Panc1 (cell line): ENCODE results near the gene NDUFS7. TPM values are rescaled to one million over a fixed set of nuclear protein-coding genes. Genes with fewer than 3 reads are reported as not detected.

Experiments
- ATAC-seq: fragments of 200-7000 bp; cut with Tn5 transposase; 2 replicates; pipeline ENCODE4 v1.9.1; 2020; ENCODE audit warnings: mild to moderate bottlenecking, moderate library complexity
- BruUV-seq: library from RNA; stranded (reverse); fragments of 400-500 nt; replicated peaks from 2 replicates; lab custom pipeline; 2021; lab: Mats Ljungman, UMichigan
- CTCF ChIA-PET: fragments of 300-600 bp; sonication (Branson Sonifier 250); formaldehyde crosslinking; loops from one replicate; lab custom pipeline; 2022; ENCODE audit warnings: antibody characterized with exemption; lab: Charles Lee
- POLR2A ChIA-PET: fragments of 300-600 bp; sonication (Branson Sonifier 250); formaldehyde crosslinking; loops from one replicate; lab custom pipeline; 2022; ENCODE audit warnings: antibody characterized with exemption; lab: Charles Lee
- DNase-seq: peaks from one replicate; pipeline ENCODE4 v3.0.0-alpha.2; 2010; ENCODE audit warnings: low read depth, low spot score
- H3K27ac ChIP-seq: 2 replicates; pipeline ENCODE4 v1.5.1; 2011; ENCODE audit warnings: mild to moderate bottlenecking, low read length, inconsistent platforms
- H3K27me3 ChIP-seq: fragments of 200-500 bp; sonication (Bioruptor generic); 2 replicates; pipeline ENCODE4 v1.6.0; 2014; ENCODE audit warnings: low read length, inconsistent platforms; ENCODE audit not compliant: control insufficient read depth, insufficient read depth
- H3K36me3 ChIP-seq: fragments of 200-500 bp; sonication (Bioruptor generic); 2 replicates; pipeline ENCODE4 v1.5.1; 2014; ENCODE audit warnings: inconsistent platforms, mild to moderate bottlenecking, low read length, moderate library complexity; ENCODE audit not compliant: control insufficient read depth, insufficient read depth
- H3K4me1 ChIP-seq: 2 replicates; pipeline ENCODE4 v1.5.1; 2011; ENCODE audit warnings: inconsistent platforms, mild to moderate bottlenecking, low read length, moderate library complexity; ENCODE audit not compliant: control insufficient read depth, insufficient read depth
- H3K4me3 ChIP-seq, 2 experiments: 2 replicates each; pipeline ENCODE4 v1.5.1; 2011 to 2012; ENCODE audit warnings: low read depth in 2 of 2, low read length in 2 of 2, mild to moderate bottlenecking in 2 of 2, inconsistent platforms in 1 of 2, moderate library complexity in 1 of 2
- H3K9me3 ChIP-seq: fragments of 200-500 bp; sonication (Bioruptor generic); 2 replicates; pipeline ENCODE4 v1.5.1; 2014; ENCODE audit warnings: low read depth, mild to moderate bottlenecking, inconsistent platforms, low read length, moderate library complexity; ENCODE audit not compliant: control insufficient read depth, insufficient read depth
- POLR2AphosphoS5 ChIP-seq: IDR thresholded peaks from 2 replicates; pipeline ENCODE4 v1.6.1; 2012; ENCODE audit warnings: mild to moderate bottlenecking, low read depth, low read length, moderate library complexity
- SIN3A ChIP-seq: IDR thresholded peaks from 2 replicates; pipeline ENCODE4 v1.6.1; 2012; ENCODE audit warnings: low read depth, mild to moderate bottlenecking, low read length, moderate library complexity, borderline replicate concordance; ENCODE audit not compliant: insufficient read depth
- TCF7L2 ChIP-seq: IDR thresholded peaks from 2 replicates; pipeline ENCODE4 v1.6.1; 2011; ENCODE audit warnings: mild to moderate bottlenecking, low read depth, low read length, inconsistent platforms
- in situ Hi-C: cut with HindIII; loops from 2 replicates; pipeline ENCODE4 v1.10.0; 2016; ENCODE audit warnings: low sequenced_read_pairs, low pct_unique_long_range_greater_than_20kb
- intact Hi-C: fragments of 100-400 bp; cut with micrococcal nuclease; formaldehyde crosslinking; loops from one replicate; pipeline ENCODE4 v1.10.0; 2022; ENCODE audit not compliant: unreplicated experiment
- total RNA-seq: library from RNA; stranded (reverse); gene quantifications from one replicate; pipeline ENCODE4 v1.2.1, GENCODE V29; 2021; ENCODE audit not compliant: unreplicated experiment
- TF ChIP-seq, protein P1 (sequence below): fragments of 450-650 bp; IDR thresholded peaks from 2 replicates; pipeline ENCODE4 v1.5.1; 2017; ENCODE audit warnings: mild to moderate bottlenecking
- TF ChIP-seq, protein P2 (sequence below), 2 experiments: IDR thresholded peaks; 2 replicates each; pipeline ENCODE4 v1.6.1; 2011 to 2012; ENCODE audit warnings: low read depth in 2 of 2, control low read depth in 1 of 2, low read length in 1 of 2, mild to moderate bottlenecking in 1 of 2, moderate library complexity in 1 of 2; ENCODE audit not compliant: insufficient read depth in 1 of 2

Gene NDUFS7
- total RNA-seq, 1 experiment from 2014 or later: 73.0 TPM

DNA sequence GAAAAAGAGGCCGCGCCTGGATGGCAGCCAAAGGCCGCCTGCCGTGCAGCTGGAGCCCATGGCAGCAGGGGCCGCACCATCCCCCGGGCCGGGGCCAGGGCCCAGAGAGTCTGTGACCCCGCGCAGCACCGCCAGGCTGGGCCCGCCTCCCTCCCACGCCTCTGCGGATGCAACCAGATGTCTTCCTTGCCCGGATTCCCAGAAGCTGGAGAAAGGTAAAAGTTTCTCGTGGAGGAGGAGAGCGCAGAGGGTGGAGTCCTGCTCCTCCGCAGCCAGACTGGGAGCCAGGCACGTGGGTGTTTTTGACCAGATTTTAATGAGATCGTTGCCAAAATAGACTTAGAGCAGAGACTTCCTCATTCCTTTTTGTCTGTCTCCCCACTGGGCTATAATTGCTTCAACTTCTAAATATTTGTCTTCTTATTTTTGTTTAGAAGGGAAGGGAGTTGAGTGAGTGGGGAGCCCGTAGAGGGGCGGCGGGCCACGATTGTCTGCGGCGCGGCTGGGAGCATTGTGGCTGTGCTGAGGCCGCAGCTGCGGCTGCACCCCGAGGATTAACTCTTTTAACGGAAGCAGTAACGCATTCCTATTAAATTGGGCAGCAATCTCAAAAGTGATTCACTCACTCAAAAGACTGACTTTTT lies 22.8 kb upstream of the NDUFS7 start:
- POLR2A ChIA-PET: no interaction called here
- Histone ChIP-seq H3K9me3 (no peaks in the 10 kb centered on the region), H3K27ac (no peak overlapping the region), H3K4me3 (no peak overlapping the region), H3K27me3 (no peaks in the 10 kb centered on the region), H3K4me1 (peaks cover 5% of the 10 kb centered on the region), H3K36me3 (peaks cover 7% of the 10 kb centered on the region)
- CTCF ChIA-PET: no interaction called here
- TF ChIP-seq, protein P1, sequence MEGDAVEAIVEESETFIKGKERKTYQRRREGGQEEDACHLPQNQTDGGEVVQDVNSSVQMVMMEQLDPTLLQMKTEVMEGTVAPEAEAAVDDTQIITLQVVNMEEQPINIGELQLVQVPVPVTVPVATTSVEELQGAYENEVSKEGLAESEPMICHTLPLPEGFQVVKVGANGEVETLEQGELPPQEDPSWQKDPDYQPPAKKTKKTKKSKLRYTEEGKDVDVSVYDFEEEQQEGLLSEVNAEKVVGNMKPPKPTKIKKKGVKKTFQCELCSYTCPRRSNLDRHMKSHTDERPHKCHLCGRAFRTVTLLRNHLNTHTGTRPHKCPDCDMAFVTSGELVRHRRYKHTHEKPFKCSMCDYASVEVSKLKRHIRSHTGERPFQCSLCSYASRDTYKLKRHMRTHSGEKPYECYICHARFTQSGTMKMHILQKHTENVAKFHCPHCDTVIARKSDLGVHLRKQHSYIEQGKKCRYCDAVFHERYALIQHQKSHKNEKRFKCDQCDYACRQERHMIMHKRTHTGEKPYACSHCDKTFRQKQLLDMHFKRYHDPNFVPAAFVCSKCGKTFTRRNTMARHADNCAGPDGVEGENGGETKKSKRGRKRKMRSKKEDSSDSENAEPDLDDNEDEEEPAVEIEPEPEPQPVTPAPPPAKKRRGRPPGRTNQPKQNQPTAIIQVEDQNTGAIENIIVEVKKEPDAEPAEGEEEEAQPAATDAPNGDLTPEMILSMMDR: no peak
- TF ChIP-seq POLR2AphosphoS5: no peak
- TF ChIP-seq SIN3A: no peak
- no peak for TF ChIP-seq TCF7L2
- TF ChIP-seq, protein P2, sequence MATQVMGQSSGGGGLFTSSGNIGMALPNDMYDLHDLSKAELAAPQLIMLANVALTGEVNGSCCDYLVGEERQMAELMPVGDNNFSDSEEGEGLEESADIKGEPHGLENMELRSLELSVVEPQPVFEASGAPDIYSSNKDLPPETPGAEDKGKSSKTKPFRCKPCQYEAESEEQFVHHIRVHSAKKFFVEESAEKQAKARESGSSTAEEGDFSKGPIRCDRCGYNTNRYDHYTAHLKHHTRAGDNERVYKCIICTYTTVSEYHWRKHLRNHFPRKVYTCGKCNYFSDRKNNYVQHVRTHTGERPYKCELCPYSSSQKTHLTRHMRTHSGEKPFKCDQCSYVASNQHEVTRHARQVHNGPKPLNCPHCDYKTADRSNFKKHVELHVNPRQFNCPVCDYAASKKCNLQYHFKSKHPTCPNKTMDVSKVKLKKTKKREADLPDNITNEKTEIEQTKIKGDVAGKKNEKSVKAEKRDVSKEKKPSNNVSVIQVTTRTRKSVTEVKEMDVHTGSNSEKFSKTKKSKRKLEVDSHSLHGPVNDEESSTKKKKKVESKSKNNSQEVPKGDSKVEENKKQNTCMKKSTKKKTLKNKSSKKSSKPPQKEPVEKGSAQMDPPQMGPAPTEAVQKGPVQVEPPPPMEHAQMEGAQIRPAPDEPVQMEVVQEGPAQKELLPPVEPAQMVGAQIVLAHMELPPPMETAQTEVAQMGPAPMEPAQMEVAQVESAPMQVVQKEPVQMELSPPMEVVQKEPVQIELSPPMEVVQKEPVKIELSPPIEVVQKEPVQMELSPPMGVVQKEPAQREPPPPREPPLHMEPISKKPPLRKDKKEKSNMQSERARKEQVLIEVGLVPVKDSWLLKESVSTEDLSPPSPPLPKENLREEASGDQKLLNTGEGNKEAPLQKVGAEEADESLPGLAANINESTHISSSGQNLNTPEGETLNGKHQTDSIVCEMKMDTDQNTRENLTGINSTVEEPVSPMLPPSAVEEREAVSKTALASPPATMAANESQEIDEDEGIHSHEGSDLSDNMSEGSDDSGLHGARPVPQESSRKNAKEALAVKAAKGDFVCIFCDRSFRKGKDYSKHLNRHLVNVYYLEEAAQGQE (IDR thresholded peaks at IDR 0.05; ENCODE audit: insufficient read depth in 1 of 2, low read depth in 2 of 2, low read length in 1 of 2): no peak
- in situ Hi-C loops (no loop called here), intact Hi-C loops (no loop called here)
- no peak for ATAC-seq
- BruUV-seq: no TSS peak
- no peak for DNase-seq

DNA sequence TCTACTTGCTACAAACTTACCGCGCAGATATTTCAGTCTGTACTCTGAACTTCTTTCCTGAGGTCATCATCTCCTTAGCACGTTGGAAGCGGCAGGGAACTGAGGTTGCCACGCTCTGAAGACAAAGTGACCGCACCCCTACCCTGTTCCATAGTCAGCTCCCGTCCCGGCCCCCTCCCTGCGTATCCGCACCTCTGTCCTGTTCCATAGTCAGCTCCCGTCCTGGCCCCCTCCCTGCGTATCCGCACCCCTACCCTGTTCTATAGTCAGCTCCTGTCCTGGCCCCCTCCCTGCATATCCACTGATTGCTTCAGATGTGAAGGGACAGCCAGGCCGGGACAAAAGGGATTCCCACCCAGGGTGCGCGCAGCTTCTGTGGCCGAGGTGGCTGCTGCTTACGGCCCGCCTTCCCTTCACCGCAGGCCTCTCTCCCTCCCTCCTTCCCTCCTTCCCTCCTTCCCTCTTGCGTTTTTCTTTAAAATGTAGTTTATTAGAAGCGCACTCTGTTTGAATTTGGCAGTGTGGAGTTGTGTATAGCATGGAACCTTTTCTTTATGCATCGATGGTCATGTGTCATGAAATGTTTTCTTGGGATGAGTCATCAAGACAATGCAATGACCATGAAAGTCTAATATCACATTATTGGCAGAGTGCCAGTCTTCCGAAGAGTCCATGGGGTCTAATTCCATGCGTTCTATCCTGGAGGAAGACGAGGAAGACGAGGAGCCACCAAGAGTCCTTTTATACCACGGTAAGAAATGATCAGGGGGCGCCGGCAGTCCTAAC lies 21.9 kb upstream of the NDUFS7 start:
- Histone ChIP-seq H3K4me1 (no peaks in the 10 kb centered on the region), H3K4me3 (no peak overlapping the region), H3K27ac (no peak overlapping the region), H3K36me3 (peaks cover 7% of the 10 kb centered on the region), H3K9me3 (no peaks in the 10 kb centered on the region), H3K27me3 (no peaks in the 10 kb centered on the region)
- in situ Hi-C loops: no loop called here
- intact Hi-C loops: no loop called here
- TF ChIP-seq TCF7L2 (no peak), POLR2AphosphoS5 (no peak), SIN3A (no peak)
- TF ChIP-seq, protein P2 (IDR thresholded peaks at IDR 0.05; ENCODE audit: insufficient read depth in 1 of 2, low read depth in 2 of 2, low read length in 1 of 2): no peak
- TF ChIP-seq, protein P1: no peak
- no peak for ATAC-seq
- POLR2A ChIA-PET: no interaction called here
- no peak for DNase-seq
- no TSS peak for BruUV-seq
- CTCF ChIA-PET: no interaction called here
